SK-N-MC (cell line): ENCODE results near the gene PABPN1.

Experiments
- DNase-seq: peaks from one replicate; pipeline ENCODE4 v3.0.0-alpha.2; 2011; ENCODE audit warnings: low read depth, low spot score
- H3K27ac ChIP-seq: fragments of 200-600 bp; sonication (generic); 2 replicates; pipeline ENCODE4 v1.5.1; 2016; ENCODE audit warnings: mixed run types
- H3K36me3 ChIP-seq: fragments of 200-600 bp; sonication (generic); 2 replicates; pipeline ENCODE4 v1.6.1; 2017; ENCODE audit warnings: antibody characterized with exemption, low read length, mixed read lengths; ENCODE audit not compliant: insufficient read depth
- H3K4me3 ChIP-seq: fragments of 200-600 bp; sonication (generic); 2 replicates; pipeline ENCODE4 v1.5.1; 2016
- H3K9ac ChIP-seq: fragments of 200-600 bp; sonication (generic); 2 replicates; pipeline ENCODE4 v1.8.0; 2017; ENCODE audit warnings: mixed run types, mixed read lengths; ENCODE audit not compliant: insufficient read length
- H3K9me3 ChIP-seq: fragments of 200-600 bp; sonication (generic); 2 replicates; pipeline ENCODE4 v1.6.1; 2017; ENCODE audit warnings: low read depth, mild to moderate bottlenecking, antibody characterized with exemption, low read length, moderate library complexity, mixed read lengths
- EZH2 ChIP-seq: fragments of 200-600 bp; sonication (generic); IDR thresholded peaks from one replicate; pipeline ENCODE4 v1.6.1; 2017; ENCODE audit warnings: antibody characterized with exemption
- FOXP2 ChIP-seq: optimal IDR thresholded peaks from 2 replicates; pipeline ENCODE3; 2011; ENCODE audit warnings: mild to moderate bottlenecking, moderate library complexity; ENCODE audit not compliant: insufficient read depth; ENCODE audit errors: extremely low read length, control extremely low read depth
- POLR2AphosphoS5 ChIP-seq: IDR thresholded peaks from 2 replicates; pipeline ENCODE4 v1.6.1; 2012; ENCODE audit warnings: mild to moderate bottlenecking, low read depth, low read length, borderline replicate concordance

Gene PABPN1

DNA sequence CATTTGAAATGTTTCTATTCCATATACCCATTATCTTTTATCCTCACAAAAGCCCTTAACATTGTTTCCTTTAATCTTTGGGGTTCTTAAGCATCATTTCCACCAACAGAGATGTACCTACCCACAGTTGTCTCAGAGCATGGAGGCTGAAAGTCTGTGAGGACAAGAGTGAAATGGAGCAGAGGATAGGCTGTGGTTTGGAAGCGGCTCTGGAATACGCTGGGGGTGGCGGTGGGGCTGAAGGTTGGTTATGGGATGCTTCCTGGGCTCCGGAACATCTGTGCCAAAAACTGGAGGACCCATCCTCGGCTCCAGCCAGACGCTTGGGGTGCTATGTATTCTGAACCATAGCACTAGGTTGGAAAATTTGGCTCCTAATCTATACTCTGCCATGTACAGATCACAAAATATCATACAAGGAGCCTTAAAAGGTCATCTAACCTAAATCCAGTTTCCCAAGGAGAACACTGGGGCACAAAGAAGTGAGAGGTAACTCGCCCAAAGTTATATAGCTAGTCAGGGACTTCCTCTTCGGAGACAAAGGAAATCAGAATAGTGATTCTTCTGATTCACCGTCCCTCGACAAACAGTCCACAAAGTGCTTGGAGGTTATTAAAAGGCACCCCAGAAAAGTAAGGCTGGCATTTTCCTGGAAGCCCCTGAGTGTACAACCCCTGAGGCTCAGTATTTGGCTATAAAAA is 21.1 kb upstream of the PABPN1 start:
- Histone ChIP-seq H3K36me3 (no peaks in the 10 kb centered on the region), H3K9me3 (no peaks in the 10 kb centered on the region), H3K9ac (peak overlapping the region; percentile 85), H3K4me3 (peak overlapping the region; percentile 96), H3K27ac (no peak overlapping the region; the same call in 1 of the 2 replicates)
- DNase-seq = no peak
- TF ChIP-seq FOXP2 (no peak), POLR2AphosphoS5 (0 out of 2 replicates have a peak, but pooled peaks have one; percentile 13)

DNA sequence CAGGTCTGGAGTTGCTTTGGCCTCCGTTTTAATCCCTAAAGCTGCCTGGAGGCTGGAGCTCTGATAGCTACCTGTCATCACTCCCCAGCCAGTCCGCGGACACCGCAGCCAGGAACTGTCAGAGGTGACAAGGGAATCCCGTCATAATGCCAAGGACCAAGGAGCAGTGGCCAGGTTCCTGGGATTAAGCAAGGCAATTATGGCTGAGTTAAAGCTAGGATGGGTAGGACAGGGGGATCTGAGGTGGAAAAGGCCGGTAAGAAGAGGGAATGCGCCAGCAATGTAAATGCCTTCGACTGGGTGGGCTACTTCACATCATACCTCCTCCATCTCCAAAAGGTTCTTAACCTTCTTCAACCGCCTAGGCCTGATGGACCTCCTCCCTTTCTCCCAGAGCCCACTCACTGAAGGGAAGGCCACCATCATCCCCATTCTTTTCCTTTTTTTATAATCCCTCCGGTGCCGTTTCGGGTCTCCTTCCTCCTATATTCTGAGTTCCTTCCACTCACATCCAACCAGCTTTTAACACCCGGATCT is 20.5 kb upstream of the PABPN1 start:
- no peak for DNase-seq
- no peaks in the 10 kb centered on the region for H3K36me3 ChIP-seq
- peak overlapping the region; percentile 57; the same call in 1 of the 2 replicates for H3K27ac ChIP-seq

GRCh38 chr14:23301288-23301968 is 19.8 kb upstream of the PABPN1 start:
- TF ChIP-seq EZH2 = no peak
- TF ChIP-seq POLR2AphosphoS5 = peak; percentile 34; the same call in 1 of the 2 replicates
- peak; percentile 12 for TF ChIP-seq FOXP2
- H3K4me3 ChIP-seq = peak overlapping the region; percentile 98
- H3K9me3 ChIP-seq = no peaks in the 10 kb centered on the region
- no peaks in the 10 kb centered on the region for H3K36me3 ChIP-seq
- peak; percentile 58 for DNase-seq
- peak overlapping the region; percentile 94 for H3K9ac ChIP-seq
- peak overlapping the region; percentile 97 for H3K27ac ChIP-seq

More for the DNA sequence above, 20.5 kb upstream of the PABPN1 start:
- Histone ChIP-seq H3K9ac (peak overlapping the region; percentile 85), H3K9me3 (no peaks in the 10 kb centered on the region), H3K4me3 (peak overlapping the region; percentile 96)
- TF ChIP-seq EZH2 = no peak
- no peak for TF ChIP-seq FOXP2
- peak; percentile 1; the same call in 1 of the 2 replicates for TF ChIP-seq POLR2AphosphoS5

- H3K9me3 ChIP-seq = no peaks in the 10 kb centered on the region
- peak overlapping the region; percentile 98 for H3K4me3 ChIP-seq
- no peaks in the 10 kb centered on the region for H3K36me3 ChIP-seq
- TF ChIP-seq POLR2AphosphoS5 = peak; percentile 84
- TF ChIP-seq EZH2 = no peak
- DNase-seq = no peak
- peak overlapping the region; percentile 84 for H3K27ac ChIP-seq
- H3K9ac ChIP-seq = peak overlapping the region; percentile 91
These were observed 19.3 kb upstream of the PABPN1 start for GRCh38 chr14:23301969-23302289.

- DNase-seq = no peak
- TF ChIP-seq FOXP2 = no peak
- no peak; the same call in 1 of the 2 replicates for TF ChIP-seq POLR2AphosphoS5
- no peak for TF ChIP-seq EZH2
- Histone ChIP-seq H3K9ac (peak within 1 kb of the TSS; percentile 91), H3K4me3 (peak within 1 kb of the TSS; percentile 98), H3K27ac (peak within 1 kb of the TSS; percentile 84), H3K36me3 (no peaks in the 10 kb centered on the region), H3K9me3 (no peaks in the 10 kb centered on the region)
These were observed 18.7 kb upstream of the PABPN1 start, which contains the start of gene PPP1R3E for GRCh38 chr14:23302290-23303225. Gene PPP1R3E, minus strand, starts transcription at chr14:23302859. Its CDS starts 283 bp downstream, at chr14:23302576.

- H3K9ac ChIP-seq = peak within 1 kb of the TSS; percentile 94
- H3K36me3 ChIP-seq = peaks cover 15% of the 10 kb centered on the region; the same call in 1 of the 2 replicates
- H3K9me3 ChIP-seq = no peaks in the 10 kb centered on the region
- no peak for DNase-seq
- H3K4me3 ChIP-seq = peak within 1 kb of the TSS; percentile 95
- no peak for TF ChIP-seq EZH2
- peak; percentile 85 for TF ChIP-seq POLR2AphosphoS5
- H3K27ac ChIP-seq = peak within 1 kb of the TSS; percentile 72; the same call in 1 of the 2 replicates
These were observed 14.7 kb upstream of the PABPN1 start, which contains the start of gene BCL2L2 for GRCh38 chr14:23306412-23307145. Gene BCL2L2, plus strand, starts transcription at chr14:23306833. Its CDS starts 935 bp downstream, at chr14:23307768.

GRCh38 chr14:23307146-23307530 is 14.1 kb upstream of the PABPN1 start:
- Histone ChIP-seq H3K4me3 (peak overlapping the region; percentile 95), H3K9me3 (no peaks in the 10 kb centered on the region), H3K36me3 (peaks cover 15% of the 10 kb centered on the region; the same call in 1 of the 2 replicates), H3K9ac (peak overlapping the region; percentile 94), H3K27ac (peak overlapping the region; percentile 72; the same call in 1 of the 2 replicates)
- TF ChIP-seq POLR2AphosphoS5 = no peak
- no peak for TF ChIP-seq EZH2
- no peak for TF ChIP-seq FOXP2
- DNase-seq = no peak
